ENCODE data around the gene TPRN.

- TF ChIP-seq YY1 (IDR thresholded peaks at IDR 0.05; ENCODE audit: insufficient read depth, insufficient read length) (no peak), ZNF274 (IDR thresholded peaks at IDR 0.05; ENCODE audit: low read depth, low read length) (no peak), SUZ12 (IDR thresholded peaks at IDR 0.05; ENCODE audit: extremely low read depth, insufficient read depth, insufficient read length) (no peak)
These were observed 41.2 kb downstream of the TPRN start for GRCh38 chr9:137159105-137160053.
